Neural progenitor cell (in vitro differentiated cells): ENCODE data around the gene ZSCAN2. TPM values are rescaled to one million over a fixed set of nuclear protein-coding genes. Genes with fewer than 3 reads are reported as not detected.

Source experiments
- DNase-seq: peaks from one replicate; pipeline ENCODE4 v3.0.0-alpha.2; 2016; ENCODE audit warnings: low spot score
- H2AFZ ChIP-seq: fragments of 200-600 bp; sonication (generic); replicated peaks from 2 replicates; pipeline ENCODE4 v1.6.1; 2016; ENCODE audit warnings: antibody characterized with exemption
- H3F3A ChIP-seq: fragments of 200-600 bp; sonication (generic); 2 replicates; pipeline ENCODE4 v1.6.1; 2016; ENCODE audit warnings: antibody characterized with exemption, low read depth
- H3K27ac ChIP-seq: fragments of 200-600 bp; sonication (generic); 2 replicates; pipeline ENCODE4 v1.5.1; 2016; ENCODE audit warnings: mild to moderate bottlenecking
- H3K27me3 ChIP-seq: fragments of 200-600 bp; sonication (generic); 2 replicates; pipeline ENCODE4 v1.6.1; 2016; ENCODE audit warnings: mild to moderate bottlenecking, moderate library complexity
- H3K36me3 ChIP-seq: fragments of 200-600 bp; sonication (generic); 2 replicates; pipeline ENCODE4 v1.5.1; 2016
- H3K4me1 ChIP-seq: fragments of 200-600 bp; sonication (generic); 2 replicates; pipeline ENCODE4 v1.6.1; 2016; ENCODE audit warnings: mixed run types
- H3K4me2 ChIP-seq: fragments of 200-600 bp; sonication (generic); 2 replicates; pipeline ENCODE4 v1.6.1; 2016
- H3K4me3 ChIP-seq: fragments of 200-600 bp; sonication (generic); 2 replicates; pipeline ENCODE4 v1.5.1; 2016
- H3K79me2 ChIP-seq: fragments of 200-600 bp; sonication (generic); 2 replicates; pipeline ENCODE4 v1.6.1; 2016; ENCODE audit warnings: low read depth
- H3K9ac ChIP-seq: fragments of 200-600 bp; sonication (generic); 2 replicates; pipeline ENCODE4 v1.6.1; 2016
- H3K9me3 ChIP-seq: fragments of 200-600 bp; sonication (generic); 2 replicates; pipeline ENCODE4 v1.5.1; 2016; ENCODE audit warnings: low read depth
- H4K20me1 ChIP-seq: fragments of 200-600 bp; sonication (generic); 2 replicates; pipeline ENCODE4 v1.6.1; 2016; ENCODE audit warnings: low read depth
- H3K27ac Mint-ChIP-seq: 3 replicates; pipeline ENCODE4 v1.8.0; 2021; ENCODE audit warnings: mixed read lengths
- H3K27me3 Mint-ChIP-seq: 2 replicates; pipeline ENCODE4 v1.8.0; 2022; ENCODE audit warnings: low read depth, mild to moderate bottlenecking, inconsistent platforms, moderate library complexity, mixed read lengths; ENCODE audit not compliant: insufficient read depth
- H3K36me3 Mint-ChIP-seq: 3 replicates; pipeline ENCODE4 v1.8.0; 2021; ENCODE audit warnings: mixed read lengths
- H3K4me1 Mint-ChIP-seq: 3 replicates; pipeline ENCODE4 v1.8.0; 2021; ENCODE audit warnings: mixed read lengths
- H3K4me3 Mint-ChIP-seq: 3 replicates; pipeline ENCODE4 v1.8.0; 2021; ENCODE audit warnings: mild to moderate bottlenecking, moderate library complexity, mixed read lengths
- H3K9me3 Mint-ChIP-seq: 3 replicates; pipeline ENCODE4 v1.8.0; 2020; ENCODE audit warnings: mixed read lengths
- EZH2 ChIP-seq: fragments of 200-600 bp; sonication (generic); IDR thresholded peaks from 2 replicates; pipeline ENCODE4 v1.6.1; 2017; ENCODE audit warnings: antibody characterized with exemption, mild to moderate bottlenecking, moderate library complexity
- EZH2phosphoT487 ChIP-seq: fragments of 200-600 bp; sonication (generic); IDR thresholded peaks from 2 replicates; pipeline ENCODE4 v1.6.1; 2017; ENCODE audit warnings: antibody characterized with exemption
- total RNA-seq: library from RNA; depleted of rRNA; stranded (reverse); fragments of >200 nt; gene quantifications from 2 replicates; pipeline ENCODE4 v1.2.3, GENCODE V29; 2015; ENCODE audit warnings: low replicate concordance
- TF ChIP-seq, protein P1 (sequence below): fragments of 200-600 bp; sonication (generic); IDR thresholded peaks from 2 replicates; pipeline ENCODE4 v1.5.1; 2017; ENCODE audit warnings: antibody characterized with exemption, mild to moderate bottlenecking

The ZSCAN2 gene
- total RNA-seq, 1 donor from 2014 or later = 6.7 TPM

DNA sequence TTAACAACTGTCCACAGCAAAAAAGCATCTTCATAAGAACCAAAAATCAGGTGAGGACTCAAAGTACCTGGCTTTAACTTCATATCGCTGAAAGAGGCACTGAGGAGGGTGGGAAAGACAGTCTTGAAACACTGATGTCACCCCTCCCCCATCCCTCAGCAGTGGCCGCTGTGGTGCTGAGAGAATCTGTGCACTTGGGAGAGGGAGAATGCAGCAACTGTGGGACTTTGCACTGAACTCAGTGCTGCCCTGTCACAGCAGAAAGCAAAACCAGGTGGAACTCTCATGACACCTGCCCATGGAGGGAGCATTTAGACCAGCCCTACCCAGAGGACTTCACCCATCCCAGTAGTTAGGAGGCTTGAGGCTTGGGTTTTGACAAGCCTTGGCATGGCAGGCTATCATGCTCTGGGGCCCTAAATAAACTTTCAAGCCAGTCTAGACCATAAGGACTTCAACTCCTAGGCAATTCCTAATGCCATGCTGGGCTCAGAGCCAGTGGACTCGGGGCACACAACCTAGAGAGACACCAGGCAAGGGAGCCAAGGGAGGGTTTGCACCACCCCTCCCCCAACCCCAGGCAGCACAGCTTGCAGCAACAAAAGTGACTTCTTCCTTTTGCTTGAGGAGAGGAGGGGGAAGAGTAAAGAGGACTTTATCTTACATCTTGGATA is 6.1 kb upstream of the ZSCAN2 start:
- Mint-ChIP-seq H3K36me3 (no peaks in the 10 kb centered on the region), H3K4me1 (peaks cover under 1% of the 10 kb centered on the region), H3K27ac (no peak overlapping the region), H3K27me3 (peaks cover 3% of the 10 kb centered on the region), H3K4me3 (no peak overlapping the region), H3K9me3 (peaks cover 8% of the 10 kb centered on the region)
- TF ChIP-seq, protein P1, sequence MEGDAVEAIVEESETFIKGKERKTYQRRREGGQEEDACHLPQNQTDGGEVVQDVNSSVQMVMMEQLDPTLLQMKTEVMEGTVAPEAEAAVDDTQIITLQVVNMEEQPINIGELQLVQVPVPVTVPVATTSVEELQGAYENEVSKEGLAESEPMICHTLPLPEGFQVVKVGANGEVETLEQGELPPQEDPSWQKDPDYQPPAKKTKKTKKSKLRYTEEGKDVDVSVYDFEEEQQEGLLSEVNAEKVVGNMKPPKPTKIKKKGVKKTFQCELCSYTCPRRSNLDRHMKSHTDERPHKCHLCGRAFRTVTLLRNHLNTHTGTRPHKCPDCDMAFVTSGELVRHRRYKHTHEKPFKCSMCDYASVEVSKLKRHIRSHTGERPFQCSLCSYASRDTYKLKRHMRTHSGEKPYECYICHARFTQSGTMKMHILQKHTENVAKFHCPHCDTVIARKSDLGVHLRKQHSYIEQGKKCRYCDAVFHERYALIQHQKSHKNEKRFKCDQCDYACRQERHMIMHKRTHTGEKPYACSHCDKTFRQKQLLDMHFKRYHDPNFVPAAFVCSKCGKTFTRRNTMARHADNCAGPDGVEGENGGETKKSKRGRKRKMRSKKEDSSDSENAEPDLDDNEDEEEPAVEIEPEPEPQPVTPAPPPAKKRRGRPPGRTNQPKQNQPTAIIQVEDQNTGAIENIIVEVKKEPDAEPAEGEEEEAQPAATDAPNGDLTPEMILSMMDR = no peak
- no peak for TF ChIP-seq EZH2phosphoT487
- no peak for TF ChIP-seq EZH2
- Histone ChIP-seq H3K4me2 (no peak overlapping the region), H3K9ac (no peak overlapping the region), H3K79me2 (no peaks in the 10 kb centered on the region), H3K9me3 (no peaks in the 10 kb centered on the region), H3K4me3 (no peak overlapping the region), H2AFZ (no peak overlapping the region), H4K20me1 (no peaks in the 10 kb centered on the region), H3K27me3 (peaks cover 6% of the 10 kb centered on the region), H3K4me1 (no peaks in the 10 kb centered on the region), H3K27ac (no peak overlapping the region), H3K36me3 (no peaks in the 10 kb centered on the region), H3F3A (peaks cover 3% of the 10 kb centered on the region)
- no peak for DNase-seq

DNA sequence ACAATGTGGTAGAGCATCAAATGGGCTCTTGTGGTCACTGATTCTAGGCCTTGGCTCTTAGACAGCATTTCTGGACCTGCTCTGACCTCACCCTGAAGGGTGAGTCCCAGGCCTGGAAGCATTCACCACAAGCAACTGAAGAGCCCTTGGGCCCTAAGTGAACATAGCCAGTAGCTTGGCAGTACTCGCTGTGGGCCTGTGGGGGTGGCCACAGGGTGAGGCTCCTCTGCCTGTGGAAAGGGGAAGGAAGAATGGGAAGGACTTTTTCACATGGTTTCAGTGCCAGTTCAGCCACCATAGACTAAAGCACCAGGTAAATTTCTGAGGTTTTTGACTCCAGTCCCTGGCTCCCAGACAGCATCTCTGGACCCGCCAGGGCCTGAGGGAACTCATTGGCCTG is 5.1 kb upstream of the ZSCAN2 start:
- Mint-ChIP-seq H3K36me3 (no peaks in the 10 kb centered on the region), H3K4me3 (no peak overlapping the region), H3K27ac (no peak overlapping the region), H3K9me3 (peaks cover 8% of the 10 kb centered on the region), H3K27me3 (peaks cover 3% of the 10 kb centered on the region), H3K4me1 (peaks cover 2% of the 10 kb centered on the region)
- Histone ChIP-seq H3F3A (peaks cover 3% of the 10 kb centered on the region), H3K4me1 (no peaks in the 10 kb centered on the region), H3K79me2 (no peaks in the 10 kb centered on the region), H3K27me3 (peaks cover 15% of the 10 kb centered on the region), H3K4me3 (no peak overlapping the region), H3K4me2 (no peak overlapping the region), H3K27ac (no peak overlapping the region), H2AFZ (no peak overlapping the region), H3K9me3 (no peaks in the 10 kb centered on the region), H3K36me3 (no peaks in the 10 kb centered on the region), H3K9ac (no peak overlapping the region), H4K20me1 (no peaks in the 10 kb centered on the region)
- no peak for DNase-seq
- TF ChIP-seq EZH2 (no peak), EZH2phosphoT487 (no peak)
- TF ChIP-seq, protein P1 = no peak

DNA sequence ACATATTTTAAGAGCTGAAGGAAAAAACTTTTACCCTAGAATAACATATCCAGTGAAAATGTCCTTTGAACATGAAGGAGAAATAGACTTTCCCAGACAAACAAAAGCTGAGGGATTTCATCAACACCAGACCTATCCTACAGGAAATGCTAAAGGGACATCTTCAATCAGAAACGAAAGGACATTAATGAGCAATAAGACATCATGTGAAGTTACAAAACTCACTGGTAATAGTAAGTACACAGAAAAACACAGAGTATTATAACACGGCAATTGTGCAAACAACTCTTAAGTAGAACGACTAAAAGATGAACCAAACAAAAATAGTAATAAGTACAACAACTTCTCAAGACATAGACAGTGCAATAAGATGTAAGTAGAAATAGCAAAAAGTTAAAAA is 3.5 kb upstream of the ZSCAN2 start:
- Mint-ChIP-seq H3K27ac (no peak overlapping the region), H3K27me3 (peaks cover 5% of the 10 kb centered on the region)

More for the DNA sequence above, 3.5 kb upstream of the ZSCAN2 start:
- Histone ChIP-seq H3K9me3 (no peaks in the 10 kb centered on the region), H3K79me2 (peaks cover 5% of the 10 kb centered on the region), H3K4me3 (peak overlapping the region; percentile 28), H3K4me1 (peaks cover 5% of the 10 kb centered on the region), H3K36me3 (no peaks in the 10 kb centered on the region), H4K20me1 (peaks cover 11% of the 10 kb centered on the region), H3F3A (peaks cover 3% of the 10 kb centered on the region), H3K27ac (no peak overlapping the region), H3K27me3 (peaks cover 27% of the 10 kb centered on the region), H2AFZ (peak overlapping the region; percentile 22), H3K4me2 (peak overlapping the region; percentile 64), H3K9ac (no peak overlapping the region)
- TF ChIP-seq, protein P1 = no peak
- TF ChIP-seq EZH2phosphoT487 = no peak
- no peak for TF ChIP-seq EZH2
- H3K4me3 Mint-ChIP-seq = no peak overlapping the region
- no peak for DNase-seq
- peaks cover 8% of the 10 kb centered on the region for H3K9me3 Mint-ChIP-seq
- no peaks in the 10 kb centered on the region for H3K36me3 Mint-ChIP-seq
- H3K4me1 Mint-ChIP-seq = peaks cover 4% of the 10 kb centered on the region
